PC-9 (cell line): ENCODE measurements around the gene TMEM128. TPM values are rescaled to one million over a fixed set of nuclear protein-coding genes. Genes with fewer than 3 reads are reported as not detected.

ENCODE experiments used
- BruUV-seq: library from RNA; stranded (reverse); fragments of 400-500 nt; replicated peaks from 2 replicates; lab custom pipeline; 2021; lab: Mats Ljungman, UMichigan
- CTCF ChIA-PET: fragments of 300-600 bp; sonication (Branson Sonifier 250); formaldehyde crosslinking; loops from one replicate; lab custom pipeline; 2022; ENCODE audit warnings: antibody characterized with exemption; lab: Charles Lee
- POLR2A ChIA-PET: fragments of 300-600 bp; sonication (Branson Sonifier 250); formaldehyde crosslinking; loops from one replicate; lab custom pipeline; 2022; ENCODE audit warnings: antibody characterized with exemption; ENCODE audit not compliant: unreplicated experiment; lab: Charles Lee
- DNase-seq, 2 experiments: peaks; one replicate each; pipeline versions ENCODE4 v3.0.0 to v3.0.0-alpha.2; 2015 to 2022; ENCODE audit warnings: mixed read lengths in 1 of 2
- H2AFZ ChIP-seq: fragments of 200-600 bp; sonication (generic); 2 replicates; pipeline ENCODE4 v1.8.1; 2017; ENCODE audit warnings: antibody characterized with exemption
- H3F3A ChIP-seq: fragments of 200-600 bp; sonication (generic); 2 replicates; pipeline ENCODE4 v1.8.1; 2017; ENCODE audit warnings: antibody characterized with exemption, mild to moderate bottlenecking, low read depth; ENCODE audit not compliant: insufficient read depth
- H3K27ac ChIP-seq: fragments of 200-600 bp; sonication (generic); 2 replicates; pipeline ENCODE4 v1.6.1; 2016; ENCODE audit warnings: mixed run types
- H3K27me3 ChIP-seq: fragments of 200-600 bp; sonication (generic); 2 replicates; pipeline ENCODE4 v1.6.1; 2016; ENCODE audit warnings: low read depth, mixed run types; ENCODE audit not compliant: insufficient read depth
- H3K36me3 ChIP-seq: fragments of 200-600 bp; sonication (generic); 2 replicates; pipeline ENCODE4 v1.6.1; 2016; ENCODE audit warnings: low read depth, mixed run types
- H3K4me1 ChIP-seq: fragments of 200-600 bp; sonication (generic); replicated peaks from 2 replicates; pipeline ENCODE4 v1.6.1; 2016; ENCODE audit warnings: mixed run types; ENCODE audit not compliant: insufficient read depth
- H3K4me2 ChIP-seq: fragments of 200-600 bp; sonication (generic); 2 replicates; pipeline ENCODE4 v1.6.1; 2017; ENCODE audit warnings: mixed run types
- H3K4me3 ChIP-seq: fragments of 200-600 bp; sonication (generic); 2 replicates; pipeline ENCODE4 v1.6.1; 2016; ENCODE audit warnings: mixed run types
- H3K79me2 ChIP-seq: fragments of 200-600 bp; sonication (generic); 2 replicates; pipeline ENCODE4 v1.6.1; 2017; ENCODE audit warnings: low read depth, mixed run types
- H3K9me2 ChIP-seq: fragments of 200-600 bp; sonication (generic); 2 replicates; pipeline ENCODE4 v1.8.1; 2017; ENCODE audit warnings: mild to moderate bottlenecking; ENCODE audit not compliant: insufficient read depth
- H3K9me3 ChIP-seq: fragments of 200-600 bp; sonication (generic); 2 replicates; pipeline ENCODE4 v1.8.1; 2016; ENCODE audit warnings: low read depth; ENCODE audit not compliant: insufficient read depth
- H4K20me1 ChIP-seq: fragments of 200-600 bp; sonication (generic); 2 replicates; pipeline ENCODE4 v1.8.1; 2017; ENCODE audit not compliant: insufficient read depth
- EZH2 ChIP-seq: fragments of 200-600 bp; sonication (generic); IDR thresholded peaks from 2 replicates; pipeline ENCODE4 v1.8.0; 2017; ENCODE audit warnings: antibody characterized with exemption, low read depth
- intact Hi-C: fragments of 100-400 bp; cut with micrococcal nuclease; formaldehyde crosslinking; loops from one replicate; pipeline ENCODE4 v1.10.0; 2022; ENCODE audit not compliant: unreplicated experiment
- total RNA-seq: library from RNA; stranded (reverse); gene quantifications from 2 replicates; pipeline ENCODE4 v1.2.3, GENCODE V29; 2021
- TF ChIP-seq, protein P1 (sequence below): fragments of 200-600 bp; sonication (generic); conservative IDR thresholded peaks from 2 replicates; pipeline ENCODE4 v1.6.1; 2017; ENCODE audit warnings: mixed run types, antibody characterized with exemption, mild to moderate bottlenecking, moderate library complexity

TMEM128 gene
- total RNA-seq, 1 experiment from 2014 or later: 18.1 TPM

DNA sequence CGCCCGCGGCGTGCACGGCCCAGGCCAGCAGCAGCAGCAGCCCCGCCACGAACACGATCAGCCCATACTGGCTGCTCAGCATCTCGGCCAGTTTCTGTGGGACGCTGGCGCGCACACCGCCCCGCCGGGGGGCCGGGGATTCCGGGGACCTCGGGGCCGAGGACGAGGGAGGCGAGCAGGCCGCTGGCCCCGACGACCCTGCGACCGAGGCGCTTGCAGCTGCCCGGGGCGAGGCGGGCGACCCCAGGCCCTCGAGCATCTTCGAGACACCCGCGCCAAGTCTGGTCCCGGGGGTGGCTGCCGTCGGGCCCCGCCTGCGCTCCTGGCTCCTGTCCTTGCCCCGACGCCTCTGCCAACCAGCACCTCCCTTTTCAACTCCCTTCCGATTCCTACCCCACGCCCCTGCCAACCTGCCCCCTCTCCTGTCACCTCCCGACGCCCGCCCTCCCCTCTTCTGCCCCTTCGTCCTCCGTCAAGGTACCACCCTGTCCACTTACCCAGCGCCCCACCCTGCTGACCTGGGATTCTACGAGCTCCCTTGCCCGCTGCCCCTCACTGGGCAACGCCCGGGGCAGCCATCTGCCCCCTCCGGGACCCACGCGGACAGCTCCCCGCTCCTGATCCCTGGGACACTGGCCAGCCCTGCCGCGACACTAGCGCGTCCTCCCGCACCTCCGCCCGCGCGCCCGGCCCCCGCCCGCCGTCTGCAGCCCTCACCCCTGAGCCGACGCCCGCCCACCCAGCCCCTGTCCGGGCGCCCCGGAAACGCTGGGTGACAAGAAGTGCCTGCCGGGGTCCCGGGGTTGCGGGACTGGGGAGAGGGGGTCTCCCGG is 21.2 kb downstream of the TMEM128 start, which contains the start of gene OTOP1:
Gene OTOP1 (minus strand): TSS at position 324 of the 833 bp plus-strand sequence. CDS start 65 bp downstream, at position 259.
- intact Hi-C loops: no loop called here
- ChIA-PET CTCF (no interaction called here), POLR2A (no interaction called here)
- H3K79me2 ChIP-seq: no peaks in the 10 kb centered on the region
- no peaks in the 10 kb centered on the region for H3F3A ChIP-seq
- TF ChIP-seq, protein P1, sequence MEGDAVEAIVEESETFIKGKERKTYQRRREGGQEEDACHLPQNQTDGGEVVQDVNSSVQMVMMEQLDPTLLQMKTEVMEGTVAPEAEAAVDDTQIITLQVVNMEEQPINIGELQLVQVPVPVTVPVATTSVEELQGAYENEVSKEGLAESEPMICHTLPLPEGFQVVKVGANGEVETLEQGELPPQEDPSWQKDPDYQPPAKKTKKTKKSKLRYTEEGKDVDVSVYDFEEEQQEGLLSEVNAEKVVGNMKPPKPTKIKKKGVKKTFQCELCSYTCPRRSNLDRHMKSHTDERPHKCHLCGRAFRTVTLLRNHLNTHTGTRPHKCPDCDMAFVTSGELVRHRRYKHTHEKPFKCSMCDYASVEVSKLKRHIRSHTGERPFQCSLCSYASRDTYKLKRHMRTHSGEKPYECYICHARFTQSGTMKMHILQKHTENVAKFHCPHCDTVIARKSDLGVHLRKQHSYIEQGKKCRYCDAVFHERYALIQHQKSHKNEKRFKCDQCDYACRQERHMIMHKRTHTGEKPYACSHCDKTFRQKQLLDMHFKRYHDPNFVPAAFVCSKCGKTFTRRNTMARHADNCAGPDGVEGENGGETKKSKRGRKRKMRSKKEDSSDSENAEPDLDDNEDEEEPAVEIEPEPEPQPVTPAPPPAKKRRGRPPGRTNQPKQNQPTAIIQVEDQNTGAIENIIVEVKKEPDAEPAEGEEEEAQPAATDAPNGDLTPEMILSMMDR: no peak
- no peaks in the 10 kb centered on the region for H3K4me1 ChIP-seq
- H3K9me2 ChIP-seq: no peaks in the 10 kb centered on the region
- H3K36me3 ChIP-seq: no peaks in the 10 kb centered on the region
- no peaks in the 10 kb centered on the region for H4K20me1 ChIP-seq
- H2AFZ ChIP-seq: no peak within 1 kb of the TSS
- H3K27me3 ChIP-seq: peaks cover 31% of the 10 kb centered on the region
- no peak within 1 kb of the TSS for H3K27ac ChIP-seq
- no peak within 1 kb of the TSS for H3K4me3 ChIP-seq
- DNase-seq: no peak
- no TSS peak for BruUV-seq
- H3K4me2 ChIP-seq: no peak within 1 kb of the TSS
- no peaks in the 10 kb centered on the region for H3K9me3 ChIP-seq

- H3F3A ChIP-seq: no peaks in the 10 kb centered on the region
- H3K27ac ChIP-seq: no peak overlapping the region
- H4K20me1 ChIP-seq: no peaks in the 10 kb centered on the region
- ChIA-PET CTCF (no interaction called here), POLR2A (no interaction called here)
- intact Hi-C loops: no loop called here
- TF ChIP-seq EZH2: no peak
- TF ChIP-seq, protein P1: no peak
- no peaks in the 10 kb centered on the region for H3K79me2 ChIP-seq
- H3K36me3 ChIP-seq: no peaks in the 10 kb centered on the region
- DNase-seq: no peak
- H3K4me1 ChIP-seq: no peaks in the 10 kb centered on the region
- no TSS peak for BruUV-seq
- no peak overlapping the region for H3K4me2 ChIP-seq
- H3K9me2 ChIP-seq: no peaks in the 10 kb centered on the region
- H3K27me3 ChIP-seq: peaks cover 36% of the 10 kb centered on the region
- no peak overlapping the region for H3K4me3 ChIP-seq
- no peak overlapping the region for H2AFZ ChIP-seq
- H3K9me3 ChIP-seq: no peaks in the 10 kb centered on the region
Observed at GRCh38 chr4:4225915-4226605, 22.0 kb downstream of the TMEM128 start.

DNA sequence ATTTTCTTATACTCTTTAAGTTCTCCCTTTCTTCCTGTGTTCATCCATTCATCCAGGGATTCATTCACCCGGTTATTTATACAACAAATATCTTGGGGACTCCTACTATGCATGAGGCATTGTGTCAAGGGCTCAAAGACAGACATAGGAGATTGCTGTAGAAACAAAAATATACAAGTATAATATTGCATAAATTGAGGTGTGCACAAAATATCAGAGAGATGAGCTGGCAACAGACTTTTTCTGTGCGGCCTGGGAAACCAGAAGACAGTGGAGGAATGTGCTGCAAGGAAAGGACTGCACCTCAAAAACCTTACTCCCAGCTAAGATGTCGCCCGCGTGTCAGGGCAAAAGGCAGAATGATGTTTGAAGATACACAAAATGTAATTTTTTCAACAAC is 30.9 kb downstream of the TMEM128 start:
- Histone ChIP-seq H3K27ac (no peak overlapping the region), H2AFZ (no peak overlapping the region), H3K4me2 (no peak overlapping the region), H4K20me1 (no peaks in the 10 kb centered on the region), H3K4me1 (no peaks in the 10 kb centered on the region), H3K27me3 (peaks cover 6% of the 10 kb centered on the region; the same call in 1 of the 2 replicates), H3K9me3 (no peaks in the 10 kb centered on the region), H3K79me2 (no peaks in the 10 kb centered on the region), H3F3A (no peaks in the 10 kb centered on the region), H3K9me2 (no peaks in the 10 kb centered on the region), H3K4me3 (no peak overlapping the region), H3K36me3 (no peaks in the 10 kb centered on the region)
- intact Hi-C loops: no loop called here
- BruUV-seq: no TSS peak
- ChIA-PET CTCF (no interaction called here), POLR2A (no interaction called here)
- DNase-seq: no peak
- TF ChIP-seq, protein P1: no peak
- no peak for TF ChIP-seq EZH2
